Measurements from ENCODE around the gene EHMT1. TPM values are rescaled to one million over a fixed set of nuclear protein-coding genes. Genes with fewer than 3 reads are reported as not detected.

EHMT1 gene
- total RNA-seq, 2 experiments from 2014 or later: 80.6 to 87.8 TPM

GRCh38 chr9:137811283-137811870 lies 192.6 kb downstream of the EHMT1 start:
- peaks cover 50% of the 10 kb centered on the region for H3K36me3 Mint-ChIP-seq (ENCODE audit: low read depth)
- TF ChIP-seq, protein P1, sequence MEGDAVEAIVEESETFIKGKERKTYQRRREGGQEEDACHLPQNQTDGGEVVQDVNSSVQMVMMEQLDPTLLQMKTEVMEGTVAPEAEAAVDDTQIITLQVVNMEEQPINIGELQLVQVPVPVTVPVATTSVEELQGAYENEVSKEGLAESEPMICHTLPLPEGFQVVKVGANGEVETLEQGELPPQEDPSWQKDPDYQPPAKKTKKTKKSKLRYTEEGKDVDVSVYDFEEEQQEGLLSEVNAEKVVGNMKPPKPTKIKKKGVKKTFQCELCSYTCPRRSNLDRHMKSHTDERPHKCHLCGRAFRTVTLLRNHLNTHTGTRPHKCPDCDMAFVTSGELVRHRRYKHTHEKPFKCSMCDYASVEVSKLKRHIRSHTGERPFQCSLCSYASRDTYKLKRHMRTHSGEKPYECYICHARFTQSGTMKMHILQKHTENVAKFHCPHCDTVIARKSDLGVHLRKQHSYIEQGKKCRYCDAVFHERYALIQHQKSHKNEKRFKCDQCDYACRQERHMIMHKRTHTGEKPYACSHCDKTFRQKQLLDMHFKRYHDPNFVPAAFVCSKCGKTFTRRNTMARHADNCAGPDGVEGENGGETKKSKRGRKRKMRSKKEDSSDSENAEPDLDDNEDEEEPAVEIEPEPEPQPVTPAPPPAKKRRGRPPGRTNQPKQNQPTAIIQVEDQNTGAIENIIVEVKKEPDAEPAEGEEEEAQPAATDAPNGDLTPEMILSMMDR (IDR thresholded peaks at IDR 0.05): no peak
- ATAC-seq (ENCODE audit: poor library complexity) (no peak), DNase-seq (no peak)
- H3K4me1 Mint-ChIP-seq (ENCODE audit: low read depth): peaks cover 19% of the 10 kb centered on the region
- Histone ChIP-seq H3K9me3 (ENCODE audit: control insufficient read depth in 1 of 2, insufficient read depth in 1 of 2, low read length in 2 of 2) (peaks cover 0 to 4% of the 10 kb centered on the region in 2 experiments), H3K4me1 (ENCODE audit: insufficient read depth, low read length) (peaks cover 8% of the 10 kb centered on the region), H3K27ac (ENCODE audit: low read depth in 1 of 2, low read length in 2 of 2) (no peak overlapping the region), H3K27me3 (ENCODE audit: control insufficient read depth in 1 of 2, insufficient read depth in 2 of 2, low read length in 2 of 2) (no peaks in the 10 kb centered on the region), H3K4me3 (ENCODE audit: low read length) (no peak overlapping the region), H3K36me3 (ENCODE audit: insufficient read depth, low read length) (peaks cover 50% of the 10 kb centered on the region)
- H3K4me3 Mint-ChIP-seq: no peak overlapping the region
- no peaks in the 10 kb centered on the region for H3K9me3 Mint-ChIP-seq
- H3K27me3 Mint-ChIP-seq: no peaks in the 10 kb centered on the region
- H3K27ac Mint-ChIP-seq: no peak overlapping the region
- POLR2A ChIA-PET: no interaction called here
- intact Hi-C loops (cut with DNase I, micrococcal nuclease): no loop called here
- CTCF ChIA-PET: no interaction called here

DNA sequence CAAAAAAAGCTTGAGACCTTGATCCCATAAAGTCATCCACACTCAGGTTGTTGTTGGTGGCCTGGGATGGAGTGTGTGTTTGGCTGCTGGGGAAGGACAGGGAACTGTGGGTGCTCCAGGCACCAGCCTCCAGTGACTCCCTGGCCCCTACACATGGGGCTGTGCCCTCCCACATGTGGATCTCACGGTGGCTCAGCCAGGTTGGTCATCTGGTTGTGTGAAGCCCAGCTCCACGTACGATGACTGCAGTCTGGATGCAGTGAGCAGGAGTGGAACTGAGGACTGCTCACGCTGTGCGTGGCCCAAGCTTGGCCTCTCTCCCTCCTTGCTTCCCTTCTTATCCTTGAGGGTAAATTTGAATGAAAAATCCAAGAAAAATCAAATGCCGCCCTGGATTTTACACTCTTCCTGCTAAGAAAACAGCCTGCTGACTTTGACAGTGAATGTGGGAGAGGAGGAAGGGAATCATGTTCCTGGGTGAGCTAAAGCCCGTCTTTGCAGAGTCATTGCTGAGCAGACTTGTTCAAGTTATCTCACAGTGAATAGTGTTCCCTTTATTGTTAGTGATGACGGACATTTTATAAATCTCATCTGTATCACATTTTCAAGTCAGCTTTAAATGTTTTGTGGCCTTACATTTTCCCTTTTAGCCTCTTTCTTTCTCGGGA lies 193.7 kb downstream of the EHMT1 start:
- TF ChIP-seq, protein P1 (IDR thresholded peaks at IDR 0.05): no peak
- peaks cover 5% of the 10 kb centered on the region for H3K4me1 ChIP-seq (ENCODE audit: insufficient read depth, low read length)
- intact Hi-C loops (cut with DNase I, micrococcal nuclease): no loop called here
- DNase-seq (no peak), ATAC-seq (ENCODE audit: poor library complexity) (no peak)
- POLR2A ChIA-PET: no interaction called here
- peaks cover 61% of the 10 kb centered on the region for H3K36me3 ChIP-seq (ENCODE audit: insufficient read depth, low read length)
- no peaks in the 10 kb centered on the region for H3K27me3 ChIP-seq (ENCODE audit: control insufficient read depth in 1 of 2, insufficient read depth in 2 of 2, low read length in 2 of 2)
- Mint-ChIP-seq H3K4me3 (no peak overlapping the region), H3K27ac (no peak overlapping the region), H3K9me3 (no peaks in the 10 kb centered on the region), H3K4me1 (ENCODE audit: low read depth) (peaks cover 9% of the 10 kb centered on the region), H3K36me3 (ENCODE audit: low read depth) (peaks cover 57% of the 10 kb centered on the region), H3K27me3 (no peaks in the 10 kb centered on the region)
- no peak overlapping the region for H3K27ac ChIP-seq (ENCODE audit: low read depth in 1 of 2, low read length in 2 of 2)
- H3K9me3 ChIP-seq (ENCODE audit: control insufficient read depth in 1 of 2, insufficient read depth in 1 of 2, low read length in 2 of 2): peaks cover 0 to 13% of the 10 kb centered on the region in 2 experiments
- CTCF ChIA-PET: no interaction called here
- H3K4me3 ChIP-seq (ENCODE audit: low read length): no peak overlapping the region

GRCh38 chr9:137813167-137813566 lies 194.4 kb downstream of the EHMT1 start:
- DNase-seq: no peak
- Histone ChIP-seq H3K4me3 (ENCODE audit: low read length) (no peak overlapping the region), H3K9me3 (ENCODE audit: control insufficient read depth in 1 of 2, insufficient read depth in 1 of 2, low read length in 2 of 2) (peaks cover 0 to 20% of the 10 kb centered on the region in 2 experiments), H3K27ac (ENCODE audit: low read depth in 1 of 2, low read length in 2 of 2) (no peak overlapping the region), H3K36me3 (ENCODE audit: insufficient read depth, low read length) (peaks cover 67% of the 10 kb centered on the region), H3K27me3 (ENCODE audit: control insufficient read depth in 1 of 2, insufficient read depth in 2 of 2, low read length in 2 of 2) (no peaks in the 10 kb centered on the region), H3K4me1 (ENCODE audit: insufficient read depth, low read length) (no peaks in the 10 kb centered on the region)
- Mint-ChIP-seq H3K27me3 (no peaks in the 10 kb centered on the region), H3K27ac (no peak overlapping the region), H3K4me1 (ENCODE audit: low read depth) (peaks cover 2% of the 10 kb centered on the region), H3K4me3 (no peak overlapping the region), H3K9me3 (no peaks in the 10 kb centered on the region), H3K36me3 (ENCODE audit: low read depth) (peaks cover 60% of the 10 kb centered on the region)
- ChIA-PET CTCF (no interaction called here), POLR2A (no interaction called here)
- no peak for ATAC-seq (ENCODE audit: poor library complexity)
- TF ChIP-seq, protein P1 (IDR thresholded peaks at IDR 0.05): no peak
- intact Hi-C loops (cut with DNase I, micrococcal nuclease): no loop called here

All from CD4-positive, alpha-beta T cell (primary cell).